AG09319 (cell line): Measurements from ENCODE around the gene WDR55.
"Not testable (repeated sequence)": the region's sequence is repeated elsewhere in the genome, so short reads cannot be mapped to it uniquely, and the experiment has no call there.

Experiments
- DNase-seq: peaks from one replicate; pipeline ENCODE4 v3.0.0-alpha.2; 2010; ENCODE audit warnings: low read depth; ENCODE audit errors: extremely low read depth
- CTCF ChIP-seq: IDR thresholded peaks from 2 replicates; pipeline ENCODE4 v1.5.1; 2011; ENCODE audit warnings: low read depth, mild to moderate bottlenecking, inconsistent platforms, low read length, moderate library complexity

WDR55 gene

GRCh38 chr5:140664030-140664358, 710 bp upstream of the WDR55 start:
- TF ChIP-seq CTCF: no peak
- DNase-seq: no peak

GRCh38 chr5:140671035-140671434, 6.3 kb downstream of the WDR55 start:
- DNase-seq: not testable (repeated sequence)

DNA sequence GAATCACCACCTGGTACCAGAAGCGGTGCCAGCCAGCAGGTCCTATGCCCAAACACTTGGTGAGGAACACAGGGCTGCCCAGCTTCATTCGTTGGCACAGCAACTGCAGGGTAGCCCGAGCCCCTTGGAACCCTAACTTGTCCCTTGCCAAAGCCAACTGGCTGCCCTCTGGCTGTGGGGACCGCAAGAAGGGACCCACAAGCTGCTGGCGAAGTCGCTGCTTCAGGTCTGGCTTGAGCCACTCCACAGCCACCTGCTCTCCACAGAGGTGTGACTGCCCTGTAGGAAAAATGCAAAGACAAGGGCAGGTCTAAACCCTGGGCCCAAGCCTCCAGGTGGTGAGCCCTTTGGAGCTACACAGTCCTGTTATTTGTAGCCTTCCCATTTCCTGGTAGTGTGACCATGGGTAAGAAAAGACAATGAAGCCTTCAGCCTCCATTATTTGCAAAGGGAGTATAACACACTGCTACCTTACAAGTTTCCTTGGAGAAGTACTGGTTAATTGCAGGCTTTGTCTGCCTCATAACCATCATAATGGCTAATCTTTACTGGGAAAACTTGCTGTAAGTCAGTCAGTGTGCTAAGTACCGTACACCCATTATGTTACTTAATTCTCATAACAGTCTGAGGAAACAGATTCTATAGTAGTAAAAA, 6.9 kb downstream of the WDR55 start:
- no peak for DNase-seq
- no peak for TF ChIP-seq CTCF

DNA sequence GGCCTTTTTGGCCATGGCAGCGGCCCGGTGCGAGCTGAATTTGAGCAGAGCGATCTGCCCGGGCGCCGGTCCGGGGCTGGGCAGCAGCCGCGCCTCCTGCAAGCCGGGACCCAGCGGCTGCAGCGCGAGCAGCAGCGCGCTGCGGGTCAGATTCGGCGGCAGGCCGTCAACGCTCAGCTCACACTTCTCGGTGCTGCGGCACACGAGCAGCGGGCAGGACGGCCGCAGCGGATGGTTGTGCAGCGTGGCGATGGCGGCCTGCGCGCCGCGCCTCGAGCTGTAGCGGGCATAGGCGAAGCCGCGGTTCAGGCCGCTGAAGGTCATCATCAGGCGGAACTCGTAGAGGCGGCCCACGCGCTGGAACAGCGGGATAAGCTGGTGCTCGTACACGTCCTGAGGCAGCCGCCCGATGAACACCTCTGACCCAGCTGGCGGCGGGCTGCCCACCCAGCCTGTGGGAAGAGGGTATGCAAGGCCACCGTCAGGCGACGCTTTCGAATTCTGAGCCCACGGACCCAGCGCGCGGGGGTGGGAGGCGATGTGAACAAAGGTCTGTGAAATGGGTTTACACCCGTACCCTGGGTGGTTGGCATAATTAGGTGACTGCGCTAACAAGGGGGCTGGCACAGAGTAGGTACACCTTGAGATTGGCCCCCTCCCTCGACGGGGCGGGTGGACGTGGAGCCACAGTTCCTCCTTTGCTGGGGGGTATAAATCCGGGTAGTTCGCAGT, 7.9 kb downstream of the WDR55 start:
- TF ChIP-seq CTCF: no peak
- no peak for DNase-seq

DNA sequence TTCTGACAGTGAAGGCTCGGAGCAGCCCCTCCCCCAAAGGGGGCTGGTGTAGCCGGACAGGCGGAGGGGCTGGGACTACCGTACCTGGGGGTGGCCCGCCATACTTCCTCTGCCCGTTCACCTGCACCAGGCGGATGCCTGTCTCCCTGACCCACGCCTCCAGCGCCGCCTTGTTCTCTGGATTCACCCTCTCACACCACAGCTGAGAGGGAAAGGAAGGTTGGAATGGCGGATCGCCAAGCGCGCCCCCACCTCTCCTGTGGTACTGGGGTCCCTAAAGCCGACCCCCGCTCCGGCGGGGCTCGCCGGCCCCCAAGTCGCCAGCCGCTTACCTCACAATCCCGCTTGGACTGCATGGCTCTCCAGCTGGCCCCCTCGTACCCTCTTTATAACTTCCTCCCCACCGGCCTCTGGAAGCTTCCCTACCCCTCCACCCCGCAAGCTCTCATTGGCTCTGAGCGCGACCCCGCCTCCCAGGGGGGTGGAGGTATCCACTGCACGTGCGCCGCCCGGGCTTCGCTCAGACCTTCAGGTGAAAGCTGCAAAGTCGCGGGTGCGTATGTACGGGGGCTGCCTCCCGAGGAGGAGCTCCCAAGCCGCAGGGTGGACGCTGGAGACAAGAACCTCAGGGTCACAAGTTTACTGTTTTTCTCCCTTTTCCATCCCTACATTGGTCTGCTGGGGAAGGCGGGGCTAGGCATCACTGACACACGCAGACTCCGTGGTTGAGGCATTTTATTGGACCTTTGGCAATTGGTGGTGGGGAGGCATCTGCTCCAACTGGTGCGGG, 8.7 kb downstream of the WDR55 start, which contains the start of gene DND1:
DND1 (minus strand) TSS at position 390 of the 790 bp plus-strand sequence; CDS start at position 356, 34 bp downstream.
- no peak for DNase-seq
- TF ChIP-seq CTCF: no peak

- DNase-seq: no peak
Measured at GRCh38 chr5:140674211-140674610, 9.5 kb downstream of the WDR55 start.

DNA sequence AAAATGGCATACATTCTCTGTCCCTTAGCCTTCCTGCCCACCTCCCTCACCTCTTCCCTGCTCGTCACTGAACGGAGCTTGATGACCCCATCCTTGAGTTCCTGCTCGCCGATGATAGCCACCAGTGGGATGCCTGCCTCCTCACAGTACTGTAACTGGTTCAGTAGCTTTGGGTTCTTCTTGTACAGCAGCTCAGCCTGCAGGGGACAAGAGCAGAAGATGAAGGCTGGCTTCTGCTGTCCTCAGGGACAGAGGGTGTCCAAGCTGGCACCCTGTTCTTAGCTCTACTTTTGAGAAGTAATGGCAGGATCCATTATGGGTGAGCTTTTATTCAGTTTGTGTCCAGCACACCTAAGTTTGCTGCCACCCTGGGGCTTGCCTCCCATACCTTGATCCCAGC, 9.9 kb downstream of the WDR55 start:
- no peak for DNase-seq
- TF ChIP-seq CTCF: no peak

More at GRCh38 chr5:140674211-140674610, 9.5 kb downstream of the WDR55 start:
- TF ChIP-seq CTCF: no peak
